GM18517 (cell line): ENCODE results near the gene VANGL2.

Experiments
- ATAC-seq: cut with Tn5 transposase; IDR thresholded peaks from one replicate; pipeline ENCODE4 v1.9.1; 2021; ENCODE audit warnings: mild to moderate bottlenecking, moderate library complexity; ENCODE audit not compliant: unreplicated experiment

The VANGL2 gene

GRCh38 chr1:160400223-160400645 is at the start of gene VANGL2:
VANGL2 (plus strand) TSS chr1:160400564; CDS start chr1:160415838, 15,274 bp downstream.
- no peak for ATAC-seq

- ATAC-seq, result no peak
Measured at GRCh38 chr1:160351629-160352028, 48.7 kb upstream of the VANGL2 start.

GRCh38 chr1:160352555-160352954 is 47.8 kb upstream of the VANGL2 start:
- ATAC-seq, result no peak

GRCh38 chr1:160353223-160353622 is 47.1 kb upstream of the VANGL2 start:
- no peak for ATAC-seq

- no peak for ATAC-seq
Measured at GRCh38 chr1:160354388-160354985, 45.9 kb upstream of the VANGL2 start.

GRCh38 chr1:160357286-160358002 is 42.9 kb upstream of the VANGL2 start:
- no peak for ATAC-seq

- no peak for ATAC-seq
Measured at GRCh38 chr1:160358073-160358472, 42.3 kb upstream of the VANGL2 start.

- ATAC-seq, result no peak
Measured at GRCh38 chr1:160359559-160360226, 40.7 kb upstream of the VANGL2 start.

- no peak for ATAC-seq
Measured at GRCh38 chr1:160360227-160360695, 40.1 kb upstream of the VANGL2 start.

GRCh38 chr1:160361199-160361598 is 39.2 kb upstream of the VANGL2 start:
- ATAC-seq, result no peak

- ATAC-seq, result no peak
Measured at GRCh38 chr1:160361814-160362167, 38.6 kb upstream of the VANGL2 start.

- ATAC-seq, result no peak
Measured at GRCh38 chr1:160362168-160362957, 38.0 kb upstream of the VANGL2 start.

- no peak for ATAC-seq
Measured at GRCh38 chr1:160363010-160363409, 37.4 kb upstream of the VANGL2 start.

GRCh38 chr1:160363951-160364735 is 36.2 kb upstream of the VANGL2 start:
- ATAC-seq, result no peak

GRCh38 chr1:160365325-160365724 is 35.0 kb upstream of the VANGL2 start:
- no peak for ATAC-seq

GRCh38 chr1:160366731-160367515 is 33.4 kb upstream of the VANGL2 start, which contains the start of gene NHLH1:
NHLH1 (plus strand) TSS chr1:160367071; CDS start chr1:160370732, 3,661 bp downstream.
- ATAC-seq, result no peak

GRCh38 chr1:160367516-160367900 is 32.9 kb upstream of the VANGL2 start:
- ATAC-seq, result no peak

- ATAC-seq, result no peak
Measured at GRCh38 chr1:160367934-160368923, 32.1 kb upstream of the VANGL2 start.
